ENCODE data around the gene CACNA1B. TPM values are rescaled to one million over a fixed set of nuclear protein-coding genes. Genes with fewer than 3 reads are reported as not detected.
"Not testable (repeated sequence)": the region's sequence is repeated elsewhere in the genome, so short reads cannot be mapped to it uniquely, and the experiment has no call there.

CACNA1B gene
- total and polyA plus RNA-seq, 7 donors = under 0.01 to 1.4 (median 0.55) TPM; not detected in 1

DNA sequence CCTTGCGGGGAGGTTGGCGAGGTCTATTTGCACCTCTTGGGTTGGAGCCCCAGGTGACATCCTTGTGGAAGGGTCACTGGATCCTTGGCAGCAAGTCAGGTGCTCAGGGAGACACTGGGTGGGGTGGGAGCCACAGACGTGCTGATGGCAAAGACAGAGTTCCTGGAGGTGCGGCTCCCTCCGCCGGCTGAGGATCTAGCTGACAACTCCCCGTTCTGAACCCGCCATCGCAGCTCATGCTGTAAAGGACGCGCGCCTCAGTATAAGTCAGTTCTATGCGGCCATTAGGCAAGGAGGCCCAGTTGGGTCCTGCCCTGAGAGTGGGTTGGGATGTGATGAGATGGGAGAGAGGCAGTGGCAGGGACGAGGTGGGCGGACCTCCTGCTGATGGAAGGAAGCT is 263.4 kb downstream of the CACNA1B start:
- H3K27ac ChIP-seq; H3K9me3 ChIP-seq; H3K4me1 ChIP-seq; intact Hi-C loops (cut with DNase I); DNase-seq; H3K27me3 ChIP-seq; H3K4me3 ChIP-seq; H3K36me3 ChIP-seq: not testable (repeated sequence)
- WGBS, 2 donors = 83 to 90% methylated on average over 15 of the region's 15 CpGs

DNA sequence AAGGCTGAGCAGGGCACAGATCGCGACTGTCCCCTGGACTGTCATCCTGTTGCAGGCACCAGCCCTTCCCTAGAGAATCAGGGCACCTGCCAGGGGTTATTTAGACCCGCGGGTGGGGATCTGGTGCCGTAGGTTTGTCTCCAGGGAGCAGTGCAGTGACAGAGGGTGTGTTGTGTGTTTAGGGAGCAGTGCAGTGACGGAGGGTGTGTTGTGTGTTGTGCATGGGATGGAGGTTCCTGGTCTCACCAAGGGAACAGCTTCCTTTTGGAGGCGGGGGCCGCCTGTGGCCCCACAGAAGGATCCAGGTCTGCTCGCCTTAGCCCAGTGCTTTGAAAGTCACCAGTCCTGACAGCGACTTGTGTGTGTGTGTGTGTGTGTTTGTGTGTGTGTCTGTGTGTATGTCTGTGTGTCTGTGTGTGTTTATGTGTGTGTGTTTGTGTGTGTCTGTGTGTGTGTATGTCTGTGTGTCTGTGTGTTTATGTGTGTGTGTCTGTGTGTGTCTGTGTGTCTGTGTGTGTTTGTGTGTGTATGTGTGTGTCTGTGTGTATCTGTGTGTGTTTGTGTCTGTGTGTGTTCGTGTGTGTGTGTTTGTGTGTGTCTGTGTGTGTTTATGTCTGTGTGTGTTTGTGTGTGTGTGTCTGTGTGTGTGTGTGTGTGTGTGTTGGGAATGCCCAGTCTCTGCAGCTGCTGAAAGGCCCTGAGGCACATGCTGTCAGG is 265.1 kb downstream of the CACNA1B start:
- WGBS, 2 donors = 45 to 69% methylated on average over 11 of the region's 11 CpGs
- H3K27me3 ChIP-seq, H3K27ac ChIP-seq: not testable (repeated sequence)

DNA sequence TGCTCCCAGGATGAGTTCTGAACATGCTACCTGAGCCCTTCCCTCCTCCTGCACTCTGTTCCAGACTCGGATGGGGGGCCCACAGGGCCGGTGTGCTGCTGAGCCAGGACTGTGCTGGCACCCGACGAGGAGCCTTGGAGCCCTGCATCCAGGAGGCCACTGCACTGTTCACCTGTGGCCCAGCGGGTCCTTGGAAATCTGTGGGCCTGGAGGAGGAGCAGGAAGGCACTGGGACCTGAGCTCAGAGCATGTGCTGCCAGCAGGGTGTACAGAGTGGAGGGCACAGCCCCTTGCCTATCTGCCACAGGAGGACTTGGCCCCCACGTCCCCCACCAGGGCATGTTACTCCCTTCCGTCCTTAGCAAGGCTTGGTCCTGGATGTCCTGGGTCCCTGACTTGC is 265.9 kb downstream of the CACNA1B start:
- 71 to 81% methylated on average over 7 of the region's 7 CpGs for WGBS, 2 donors

More for the DNA sequence above, 265.1 kb downstream of the CACNA1B start:
- H3K4me1 ChIP-seq; intact Hi-C loops (cut with DNase I); H3K4me3 ChIP-seq; H3K36me3 ChIP-seq; DNase-seq; H3K9me3 ChIP-seq: not testable (repeated sequence)

DNA sequence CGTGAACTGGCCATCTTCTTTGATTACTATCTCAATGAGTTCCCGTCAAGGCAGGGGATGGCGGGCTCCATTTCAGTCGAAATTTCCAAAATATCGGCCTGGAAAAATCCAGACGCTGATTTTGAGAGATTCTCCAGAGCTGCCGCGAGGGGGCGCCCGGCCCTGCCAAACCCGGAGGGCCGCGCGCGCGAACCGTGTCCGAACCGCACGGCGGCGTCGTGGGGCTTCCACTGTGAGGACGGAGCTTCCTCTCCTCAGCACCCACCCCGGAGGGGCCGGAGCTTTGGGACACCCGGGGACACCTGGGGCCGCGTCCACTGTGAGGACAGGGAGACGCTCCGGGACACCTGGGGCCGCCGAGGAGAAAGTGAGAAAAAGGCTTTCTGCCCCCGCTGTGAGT is 270.0 kb downstream of the CACNA1B start:
- H3K4me3 ChIP-seq; H3K9me3 ChIP-seq; DNase-seq; intact Hi-C loops (cut with DNase I); H3K36me3 ChIP-seq; H3K27ac ChIP-seq; H3K4me1 ChIP-seq: not testable (repeated sequence)
- 15 to 63% methylated on average over 12 to 34 of the region's 34 CpGs for WGBS, 2 donors
- peaks cover 0 to 22% (median 21%) of the 10 kb centered on the region in 3 donors for H3K27me3 ChIP-seq

More for the DNA sequence above, 265.9 kb downstream of the CACNA1B start:
- H3K27me3 ChIP-seq; H3K4me3 ChIP-seq; H3K27ac ChIP-seq; intact Hi-C loops (cut with DNase I); DNase-seq; H3K9me3 ChIP-seq; H3K4me1 ChIP-seq; H3K36me3 ChIP-seq: not testable (repeated sequence)

DNA sequence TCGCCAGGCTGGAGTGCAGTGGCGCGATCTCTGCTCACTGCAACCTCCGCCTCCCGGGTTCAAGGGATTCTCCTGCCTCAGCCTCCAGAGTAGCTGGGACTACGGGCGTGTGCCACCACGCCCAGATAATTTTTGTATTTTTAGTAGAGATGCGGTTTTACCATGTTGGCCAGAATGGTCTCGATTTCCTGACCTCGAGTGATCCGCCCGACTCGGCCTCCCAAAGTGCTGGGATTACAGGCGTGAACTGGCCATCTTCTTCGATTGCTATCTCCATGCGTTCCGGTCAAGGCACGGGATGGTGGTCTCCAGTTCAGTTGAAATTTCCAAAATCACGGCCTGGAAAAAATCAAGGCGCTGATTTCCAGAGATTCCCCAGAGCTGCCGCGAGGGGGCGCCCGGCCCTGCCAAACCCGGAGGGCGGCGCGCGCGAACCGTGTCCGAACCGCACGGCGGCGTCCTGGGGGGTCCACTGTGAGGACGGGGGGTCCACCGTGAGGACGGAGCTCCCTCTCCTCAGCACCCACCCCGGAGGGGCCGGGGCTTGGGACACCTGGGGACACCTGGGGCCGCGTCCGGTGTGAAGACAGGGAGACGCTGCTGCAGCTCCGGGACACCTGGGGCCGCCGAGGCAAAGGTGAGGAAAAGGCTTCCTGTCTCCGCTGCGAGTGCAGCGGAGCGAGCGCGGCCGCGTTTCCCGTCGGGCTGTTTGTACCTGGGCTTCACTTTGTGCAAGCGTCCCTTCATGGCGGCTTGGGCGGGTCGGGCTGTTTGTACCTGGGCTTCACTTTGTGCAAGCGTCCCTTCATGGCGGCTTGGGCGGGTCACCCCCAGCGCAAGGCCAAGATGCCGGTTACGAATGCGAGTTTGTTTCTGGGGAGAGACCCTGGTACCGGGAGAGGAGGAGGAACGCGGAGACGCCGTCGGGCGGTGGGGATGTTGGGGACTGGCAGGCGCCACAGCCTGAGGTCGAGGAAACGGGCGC is 272.4 kb downstream of the CACNA1B start:
- H3K36me3 ChIP-seq; H3K9me3 ChIP-seq; DNase-seq; H3K4me1 ChIP-seq; H3K27ac ChIP-seq; intact Hi-C loops (cut with DNase I): not testable (repeated sequence)
- H3K4me3 ChIP-seq = peak overlapping the region in 3 of 4 donors; percentile 27 to 29 (median 27)
- peaks cover 0 to 22% (median 21%) of the 10 kb centered on the region in 3 donors for H3K27me3 ChIP-seq
- TF ChIP-seq, protein P1, sequence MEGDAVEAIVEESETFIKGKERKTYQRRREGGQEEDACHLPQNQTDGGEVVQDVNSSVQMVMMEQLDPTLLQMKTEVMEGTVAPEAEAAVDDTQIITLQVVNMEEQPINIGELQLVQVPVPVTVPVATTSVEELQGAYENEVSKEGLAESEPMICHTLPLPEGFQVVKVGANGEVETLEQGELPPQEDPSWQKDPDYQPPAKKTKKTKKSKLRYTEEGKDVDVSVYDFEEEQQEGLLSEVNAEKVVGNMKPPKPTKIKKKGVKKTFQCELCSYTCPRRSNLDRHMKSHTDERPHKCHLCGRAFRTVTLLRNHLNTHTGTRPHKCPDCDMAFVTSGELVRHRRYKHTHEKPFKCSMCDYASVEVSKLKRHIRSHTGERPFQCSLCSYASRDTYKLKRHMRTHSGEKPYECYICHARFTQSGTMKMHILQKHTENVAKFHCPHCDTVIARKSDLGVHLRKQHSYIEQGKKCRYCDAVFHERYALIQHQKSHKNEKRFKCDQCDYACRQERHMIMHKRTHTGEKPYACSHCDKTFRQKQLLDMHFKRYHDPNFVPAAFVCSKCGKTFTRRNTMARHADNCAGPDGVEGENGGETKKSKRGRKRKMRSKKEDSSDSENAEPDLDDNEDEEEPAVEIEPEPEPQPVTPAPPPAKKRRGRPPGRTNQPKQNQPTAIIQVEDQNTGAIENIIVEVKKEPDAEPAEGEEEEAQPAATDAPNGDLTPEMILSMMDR (IDR thresholded peaks at IDR 0.05) = peak in 1 of 4 experiments; percentile 43
- 13 to 36% methylated on average over 79 to 81 of the region's 81 CpGs for WGBS, 2 donors

DNA sequence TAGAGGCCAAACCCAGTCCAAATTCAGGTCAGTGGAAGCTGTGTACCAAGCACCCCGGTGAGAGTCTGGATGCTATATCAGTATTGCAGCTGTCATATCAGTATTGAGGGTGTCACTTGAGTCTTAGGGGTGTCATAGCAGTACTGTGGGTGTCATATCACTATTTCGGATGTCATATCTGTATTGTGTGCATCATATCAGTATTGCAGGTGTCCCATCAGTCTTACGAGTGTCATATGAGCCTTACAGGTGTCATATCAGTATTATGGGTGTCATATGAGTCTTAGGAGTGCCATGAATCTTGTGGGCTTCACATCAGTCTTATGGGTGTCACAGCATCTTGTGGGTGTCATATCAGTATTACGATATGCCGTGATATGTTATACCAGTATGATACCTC is 278.2 kb downstream of the CACNA1B start:
- WGBS, 2 donors = 77 to 86% methylated on average over 5 of the region's 5 CpGs
- H3K4me3 ChIP-seq; H3K9me3 ChIP-seq; H3K27ac ChIP-seq; intact Hi-C loops (cut with DNase I); H3K36me3 ChIP-seq; H3K27me3 ChIP-seq; H3K4me1 ChIP-seq; DNase-seq: not testable (repeated sequence)

DNA sequence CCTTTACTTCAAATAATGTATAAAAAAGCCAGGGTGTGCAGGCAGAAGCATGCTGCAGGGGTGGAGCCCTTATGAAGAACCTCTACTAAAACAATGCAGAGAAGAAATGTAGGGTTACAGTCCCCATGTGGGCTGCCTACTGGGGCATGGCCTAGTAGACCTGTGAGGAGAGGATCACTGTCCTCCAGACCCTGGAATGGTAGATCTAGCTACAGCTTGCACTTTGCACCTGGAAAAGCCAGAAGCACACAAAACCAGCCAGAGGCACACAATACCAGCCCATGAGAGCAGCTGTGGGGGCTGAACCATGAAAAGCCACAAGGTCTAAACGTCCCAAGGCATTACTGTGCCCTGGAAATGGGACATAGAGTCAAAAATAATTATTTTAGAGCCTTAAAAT is 289.2 kb downstream of the CACNA1B start:
- H3K9me3 ChIP-seq; H3K36me3 ChIP-seq; DNase-seq; H3K27ac ChIP-seq; H3K27me3 ChIP-seq; H3K4me1 ChIP-seq; intact Hi-C loops (cut with DNase I); H3K4me3 ChIP-seq: not testable (repeated sequence)
- WGBS, 2 donors = 2 to 27% methylated on average over 1 of the region's 1 CpG

Small RNA genes within 50 kb of the gene (small RNA-seq; reads per million reads assigned to genes)
- 0 reads per million in 3 donors for gene AL591424.2
- 0 reads per million in 3 donors for gene MIR602

Measured in sigmoid colon (tissue), 7 donors.